Activated CD8-positive, alpha-beta T cell treated with anti-CD3 and anti-CD28 coated beads for 36 hours (primary cell): ENCODE measurements around the gene TP63. TPM values are rescaled to one million over a fixed set of nuclear protein-coding genes. Genes with fewer than 3 reads are reported as not detected.

Experiments used
- ATAC-seq: fragments of 200-7000 bp; cut with Tn5 transposase; one replicate; pipeline ENCODE4 v1.10.0; 2021; ENCODE audit warnings: mild to moderate bottlenecking, moderate library complexity
- CTCF ChIA-PET: fragments of 350-600 bp; sonication (Branson Sonifier 250); formaldehyde crosslinking; loops from one replicate; lab custom pipeline; 2021; ENCODE audit warnings: antibody characterized with exemption; lab: Charles Lee
- POLR2A ChIA-PET: fragments of 350-600 bp; sonication (Branson Sonifier 250); formaldehyde crosslinking; loops from one replicate; lab custom pipeline; 2021; ENCODE audit warnings: antibody characterized with exemption; lab: Charles Lee
- DNase-seq: peaks from one replicate; pipeline ENCODE4 v3.0.0-alpha.2; 2020
- H3K27ac Mint-ChIP-seq: one replicate; pipeline ENCODE4 v1.8.0; 2021; ENCODE audit warnings: mild to moderate bottlenecking, mixed read lengths
- H3K27me3 Mint-ChIP-seq: one replicate; pipeline ENCODE4 v1.8.0; 2021; ENCODE audit warnings: mixed read lengths
- H3K36me3 Mint-ChIP-seq: one replicate; pipeline ENCODE4 v1.8.0; 2021; ENCODE audit warnings: low read depth, mixed read lengths
- H3K4me1 Mint-ChIP-seq: one replicate; pipeline ENCODE4 v1.8.0; 2021; ENCODE audit warnings: low read depth, mixed read lengths
- H3K4me3 Mint-ChIP-seq: one replicate; pipeline ENCODE4 v1.8.0; 2021; ENCODE audit warnings: mild to moderate bottlenecking, moderate library complexity, mixed read lengths
- H3K9me3 Mint-ChIP-seq: one replicate; pipeline ENCODE4 v1.8.0; 2021; ENCODE audit warnings: mixed read lengths
- intact Hi-C: fragments of 100-400 bp; cut with micrococcal nuclease; formaldehyde crosslinking; loops from one replicate; pipeline ENCODE4 v1.10.0; 2022
- total RNA-seq, 2 experiments: library from RNA; stranded (reverse); gene quantifications; one replicate each; pipeline ENCODE4 v1.2.3, GENCODE V29; 2021
- TF ChIP-seq, protein P1 (sequence below): fragments of 200-600 bp; IDR thresholded peaks from one replicate; pipeline ENCODE4 v1.8.0; 2022; ENCODE audit warnings: antibody characterized with exemption, mild to moderate bottlenecking

TP63 gene
- total RNA-seq, 2 experiments from 2014 or later: 0.07 to 0.23 TPM

DNA sequence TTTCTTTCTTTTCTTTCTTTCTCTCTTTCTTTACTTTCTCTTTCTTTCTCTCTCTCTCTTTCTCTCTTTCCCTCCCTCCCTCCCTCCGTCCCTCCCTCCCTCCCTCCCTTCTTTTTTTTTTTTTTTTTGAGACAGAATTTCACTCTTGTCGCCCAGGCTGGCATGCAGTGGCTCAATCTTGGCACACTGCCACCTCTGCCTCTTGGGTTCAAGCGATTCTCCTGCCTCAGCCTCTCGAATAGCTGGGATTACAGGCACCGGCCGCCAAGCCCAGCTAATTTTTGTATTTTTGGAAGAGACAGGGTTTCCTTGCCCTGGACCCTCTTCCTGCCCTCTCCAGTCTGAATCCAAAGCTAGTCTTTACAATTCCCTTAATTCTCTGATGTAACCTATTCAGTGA lies 102.9 kb downstream of the TP63 start:
- H3K27me3 Mint-ChIP-seq: no peaks in the 10 kb centered on the region

DNA sequence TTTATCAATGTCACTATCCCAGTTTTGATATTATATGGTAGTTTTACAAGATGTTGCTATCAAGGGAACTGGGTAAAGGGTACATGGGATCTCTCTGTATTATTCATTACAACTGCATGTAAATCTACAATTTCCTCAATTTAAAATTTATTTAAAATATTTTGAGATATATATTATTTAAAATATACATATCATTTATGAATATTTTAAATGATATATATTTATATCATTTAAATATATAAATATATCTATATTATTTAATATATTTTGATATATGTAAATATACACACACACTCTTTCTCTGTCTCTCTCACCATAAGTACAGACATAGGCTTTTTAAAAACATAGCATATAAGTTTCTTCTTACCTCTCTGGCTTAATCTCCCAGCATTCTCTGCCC lies 104.7 kb downstream of the TP63 start:
- TF ChIP-seq, protein P1, sequence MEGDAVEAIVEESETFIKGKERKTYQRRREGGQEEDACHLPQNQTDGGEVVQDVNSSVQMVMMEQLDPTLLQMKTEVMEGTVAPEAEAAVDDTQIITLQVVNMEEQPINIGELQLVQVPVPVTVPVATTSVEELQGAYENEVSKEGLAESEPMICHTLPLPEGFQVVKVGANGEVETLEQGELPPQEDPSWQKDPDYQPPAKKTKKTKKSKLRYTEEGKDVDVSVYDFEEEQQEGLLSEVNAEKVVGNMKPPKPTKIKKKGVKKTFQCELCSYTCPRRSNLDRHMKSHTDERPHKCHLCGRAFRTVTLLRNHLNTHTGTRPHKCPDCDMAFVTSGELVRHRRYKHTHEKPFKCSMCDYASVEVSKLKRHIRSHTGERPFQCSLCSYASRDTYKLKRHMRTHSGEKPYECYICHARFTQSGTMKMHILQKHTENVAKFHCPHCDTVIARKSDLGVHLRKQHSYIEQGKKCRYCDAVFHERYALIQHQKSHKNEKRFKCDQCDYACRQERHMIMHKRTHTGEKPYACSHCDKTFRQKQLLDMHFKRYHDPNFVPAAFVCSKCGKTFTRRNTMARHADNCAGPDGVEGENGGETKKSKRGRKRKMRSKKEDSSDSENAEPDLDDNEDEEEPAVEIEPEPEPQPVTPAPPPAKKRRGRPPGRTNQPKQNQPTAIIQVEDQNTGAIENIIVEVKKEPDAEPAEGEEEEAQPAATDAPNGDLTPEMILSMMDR: no peak
- ATAC-seq (no peak), DNase-seq (no peak)
- intact Hi-C loops: no loop called here
- Mint-ChIP-seq H3K27ac (no peak overlapping the region), H3K9me3 (no peaks in the 10 kb centered on the region), H3K27me3 (no peaks in the 10 kb centered on the region), H3K4me1 (no peaks in the 10 kb centered on the region), H3K4me3 (no peak overlapping the region), H3K36me3 (no peaks in the 10 kb centered on the region)
- ChIA-PET CTCF (no interaction called here), POLR2A (no interaction called here)

More for the DNA sequence above, 102.9 kb downstream of the TP63 start:
- CTCF ChIA-PET: no interaction called here
- ATAC-seq (no peak), DNase-seq (no peak)
- no peak overlapping the region for H3K27ac Mint-ChIP-seq
- intact Hi-C loops: no loop called here
- H3K4me1 Mint-ChIP-seq: no peaks in the 10 kb centered on the region
- H3K4me3 Mint-ChIP-seq: no peak overlapping the region
- no peaks in the 10 kb centered on the region for H3K9me3 Mint-ChIP-seq
- H3K36me3 Mint-ChIP-seq: no peaks in the 10 kb centered on the region
- POLR2A ChIA-PET: no interaction called here
- TF ChIP-seq, protein P1: no peak

DNA sequence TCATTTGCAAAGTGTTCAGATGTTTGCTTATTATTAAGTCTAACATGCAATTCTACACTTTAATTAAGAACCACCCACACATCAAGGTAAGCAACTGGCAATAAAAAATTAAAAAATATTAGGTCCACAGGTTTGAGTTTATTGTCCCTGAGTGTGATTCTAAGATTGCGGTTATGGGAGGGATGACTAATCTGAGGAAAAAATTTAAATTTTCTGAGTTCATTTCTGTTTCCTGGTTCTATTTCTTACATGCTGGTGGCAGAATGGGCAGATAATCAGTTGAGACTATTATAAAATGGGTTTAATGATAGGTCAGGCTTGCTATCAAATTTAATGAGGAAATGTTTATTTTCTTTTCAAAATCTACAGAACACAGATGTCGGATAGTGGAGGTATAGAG lies 105.9 kb downstream of the TP63 start:
- ChIA-PET CTCF (no interaction called here), POLR2A (no interaction called here)
- Mint-ChIP-seq H3K4me1 (no peaks in the 10 kb centered on the region), H3K4me3 (no peak overlapping the region), H3K36me3 (no peaks in the 10 kb centered on the region), H3K27me3 (no peaks in the 10 kb centered on the region), H3K27ac (no peak overlapping the region), H3K9me3 (no peaks in the 10 kb centered on the region)
- intact Hi-C loops: no loop called here
- no peak for ATAC-seq
- no peak for DNase-seq
- TF ChIP-seq, protein P1: no peak

DNA sequence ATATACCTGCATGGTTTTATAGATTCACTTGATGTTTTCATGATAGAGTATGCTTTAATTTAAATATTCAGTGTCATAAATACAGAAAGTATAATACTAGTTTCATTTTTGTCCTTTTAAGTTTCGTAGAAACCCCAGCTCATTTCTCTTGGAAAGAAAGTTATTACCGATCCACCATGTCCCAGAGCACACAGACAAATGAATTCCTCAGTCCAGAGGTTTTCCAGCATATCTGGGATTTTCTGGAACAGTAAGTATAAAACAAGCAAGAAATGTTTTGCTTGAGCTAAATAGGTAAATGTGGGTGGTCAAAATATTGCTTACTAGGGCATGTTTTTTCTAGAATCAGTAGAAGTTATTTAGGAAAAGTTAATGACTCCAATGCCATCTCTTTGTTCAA lies 106.4 kb downstream of the TP63 start:
- TF ChIP-seq, protein P1: no peak
- Mint-ChIP-seq H3K36me3 (no peaks in the 10 kb centered on the region), H3K4me1 (no peaks in the 10 kb centered on the region), H3K4me3 (no peak overlapping the region), H3K27me3 (no peaks in the 10 kb centered on the region), H3K9me3 (no peaks in the 10 kb centered on the region), H3K27ac (no peak overlapping the region)
- ATAC-seq: no peak
- CTCF ChIA-PET: no interaction called here
- POLR2A ChIA-PET: no interaction called here
- intact Hi-C loops: no loop called here
- DNase-seq: no peak

DNA sequence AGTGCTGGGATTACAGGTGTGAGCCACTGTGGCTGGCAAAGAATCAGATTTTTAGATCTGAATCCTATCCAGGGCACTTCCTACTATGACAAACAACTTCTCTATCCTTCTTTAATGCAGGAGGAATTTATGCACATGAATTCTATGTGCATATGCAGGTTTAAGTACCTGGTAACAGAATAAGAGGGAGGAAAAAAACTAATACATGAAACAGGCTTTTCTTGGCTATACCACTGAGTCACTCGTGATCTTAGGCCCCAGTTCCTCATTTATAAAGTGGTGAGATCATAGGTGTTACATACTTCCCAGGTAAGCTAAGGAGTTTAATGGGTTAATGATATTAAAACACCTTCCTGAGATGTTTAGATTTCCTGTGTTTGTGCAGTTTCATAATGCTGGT lies 108.2 kb downstream of the TP63 start:
- ChIA-PET CTCF (no interaction called here), POLR2A (no interaction called here)
- TF ChIP-seq, protein P1: no peak
- DNase-seq (no peak), ATAC-seq (no peak)
- Mint-ChIP-seq H3K4me3 (no peak overlapping the region), H3K9me3 (peaks cover 4% of the 10 kb centered on the region), H3K4me1 (no peaks in the 10 kb centered on the region), H3K27me3 (no peaks in the 10 kb centered on the region), H3K36me3 (no peaks in the 10 kb centered on the region), H3K27ac (no peak overlapping the region)
- intact Hi-C loops: no loop called here
